H1 (cell line): ENCODE measurements around the gene SELENOO. TPM values are rescaled to one million over a fixed set of nuclear protein-coding genes. Genes with fewer than 3 reads are reported as not detected.
A peak's percentile ranks its signal among the peaks of the same experiment; 100 is the strongest.

Experiments used
- CTCF ChIA-PET: fragments of 300-600 bp; sonication (Branson Sonifier 250); formaldehyde crosslinking; loops from one replicate; lab custom pipeline; 2021; ENCODE audit not compliant: partially characterized antibody; lab: Charles Lee
- POLR2A ChIA-PET: fragments of 300-600 bp; sonication (Branson Sonifier 250); formaldehyde crosslinking; loops from one replicate; lab custom pipeline; 2021; ENCODE audit warnings: inconsistent platforms; ENCODE audit not compliant: partially characterized antibody; lab: Charles Lee
- DNase-seq, 2 experiments: peaks; one replicate each; pipeline versions ENCODE4 v3.0.0 to v3.0.0-alpha.2; 2010 to 2022; ENCODE audit warnings: low spot score in 2 of 2, low read depth in 1 of 2, mixed read lengths in 1 of 2
- FAIRE-seq: peaks from 2 replicates; lab custom pipeline; 2011; peaks lifted over from hg19 to GRCh38; lab: Jason Lieb, UNC
- H2AFZ ChIP-seq: 2 replicates; pipeline ENCODE4 v1.8.1; 2012; ENCODE audit warnings: low read length, inconsistent platforms
- H2AK5ac ChIP-seq: 2 replicates; pipeline ENCODE4 v1.6.1; 2013; ENCODE audit warnings: low read depth, low read length
- H2BK120ac ChIP-seq: replicated peaks from 2 replicates; pipeline ENCODE3; 2013; ENCODE audit warnings: low read depth, low read length, inconsistent platforms
- H2BK12ac ChIP-seq: 2 replicates; pipeline ENCODE4 v1.6.1; 2013; ENCODE audit warnings: low read depth, low read length
- H2BK15ac ChIP-seq: 2 replicates; pipeline ENCODE4 v1.6.1; 2013; ENCODE audit warnings: low read length
- H2BK20ac ChIP-seq: 2 replicates; pipeline ENCODE4 v1.6.1; 2013; ENCODE audit warnings: low read length
- H2BK5ac ChIP-seq: 2 replicates; pipeline ENCODE4 v1.6.1; 2013; ENCODE audit warnings: low read depth, low read length
- H3K14ac ChIP-seq: 2 replicates; pipeline ENCODE4 v1.6.1; 2013; ENCODE audit warnings: inconsistent platforms; ENCODE audit not compliant: insufficient read length
- H3K18ac ChIP-seq: 2 replicates; pipeline ENCODE4 v1.6.1; 2013; ENCODE audit warnings: low read length; ENCODE audit errors: extremely low read depth
- H3K23ac ChIP-seq: 2 replicates; pipeline ENCODE4 v1.6.1; 2013; ENCODE audit warnings: inconsistent platforms; ENCODE audit not compliant: insufficient read length
- H3K23me2 ChIP-seq: 2 replicates; pipeline ENCODE4 v1.6.1; 2013; ENCODE audit warnings: low read depth, low read length
- H3K27ac ChIP-seq: 2 replicates; pipeline ENCODE4 v1.6.1; 2011; ENCODE audit warnings: low read depth, low read length, inconsistent platforms
- H3K27me3 ChIP-seq, 4 experiments: replicated peaks in 1 of 4; 1 replicate in 1 of 4; 2 replicates in 3 of 4; pipeline versions ENCODE4 v1.6.1 to v1.8.1; 2011 to 2013; ENCODE audit warnings: low read length in 3 of 4, mild to moderate bottlenecking in 3 of 4, inconsistent platforms in 2 of 4, mixed read lengths in 2 of 4, moderate library complexity in 1 of 4; ENCODE audit not compliant: control insufficient read depth in 3 of 4, insufficient read depth in 3 of 4; ENCODE audit errors: extremely low read depth in 1 of 4
- H3K36me3 ChIP-seq, 4 experiments: 2 replicates each; pipeline versions ENCODE4 v1.6.1 to v1.8.1; 2011 to 2013; ENCODE audit warnings: mild to moderate bottlenecking in 4 of 4, low read length in 3 of 4, moderate library complexity in 2 of 4, control low read depth in 1 of 4, inconsistent platforms in 1 of 4; ENCODE audit not compliant: insufficient read depth in 4 of 4, control insufficient read depth in 2 of 4
- H3K4ac ChIP-seq: replicated peaks from 2 replicates; pipeline ENCODE3; 2013; ENCODE audit warnings: low read length, low read depth, mixed read lengths, inconsistent platforms; ENCODE audit not compliant: insufficient read length
- H3K4me1 ChIP-seq, 4 experiments: replicated peaks in 1 of 4; 1 replicate in 1 of 4; 2 replicates in 3 of 4; pipeline versions ENCODE4 v1.6.1 to v1.8.1; 2011 to 2013; ENCODE audit warnings: low read length in 3 of 4, inconsistent platforms in 2 of 4, mixed read lengths in 1 of 4; ENCODE audit not compliant: insufficient read depth in 4 of 4, control insufficient read depth in 3 of 4
- H3K4me2 ChIP-seq, 2 experiments: 2 replicates each; pipeline versions ENCODE4 v1.6.1 to v1.8.1; 2011 to 2013; ENCODE audit warnings: low read depth in 2 of 2, low read length in 2 of 2, control low read depth in 1 of 2, inconsistent platforms in 1 of 2, mild to moderate bottlenecking in 1 of 2; ENCODE audit not compliant: insufficient read depth in 1 of 2
- H3K4me3 ChIP-seq, 4 experiments: fragments of 200-600, 300-600 bp in 1 of 4; sonication (generic), shearing (Covaris generic), sonication (Bioruptor Twin) in 1 of 4; 2 replicates each; pipeline versions ENCODE4 v1.5.1 to v1.8.1; 2011 to 2016; ENCODE audit warnings: low read length in 4 of 4, low read depth in 3 of 4, control low read depth in 2 of 4, inconsistent platforms in 2 of 4, mild to moderate bottlenecking in 2 of 4, mixed read lengths in 1 of 4, moderate library complexity in 1 of 4; ENCODE audit not compliant: insufficient read depth in 2 of 4; ENCODE audit errors: extremely low read depth in 1 of 4
- H3K56ac ChIP-seq: replicated peaks from 2 replicates; pipeline ENCODE3; 2013; ENCODE audit warnings: low read depth, mild to moderate bottlenecking, mixed read lengths, low read length, inconsistent platforms; ENCODE audit not compliant: insufficient read length
- H3K79me1 ChIP-seq: 2 replicates; pipeline ENCODE4 v1.6.1; 2013; ENCODE audit warnings: low read depth, low read length, control low read depth
- H3K79me2 ChIP-seq, 2 experiments: 2 replicates each; pipeline versions ENCODE4 v1.6.1 to v1.8.1; 2012 to 2013; ENCODE audit warnings: low read length in 2 of 2, mild to moderate bottlenecking in 2 of 2, inconsistent platforms in 1 of 2; ENCODE audit not compliant: insufficient read depth in 2 of 2, control insufficient read depth in 1 of 2
- H3K9ac ChIP-seq, 4 experiments: replicated peaks in 1 of 4; 1 replicate in 1 of 4; 2 replicates in 3 of 4; pipeline versions ENCODE4 v1.6.1 to v1.8.1; 2011 to 2013; ENCODE audit warnings: low read depth in 3 of 4, low read length in 3 of 4, control low read depth in 2 of 4, mild to moderate bottlenecking in 2 of 4, moderate library complexity in 2 of 4, inconsistent platforms in 1 of 4; ENCODE audit errors: extremely low read depth in 1 of 4
- H3K9me3 ChIP-seq, 2 experiments: 2 replicates each; pipeline versions ENCODE4 v1.6.1 to v1.8.1; 2012 to 2013; ENCODE audit warnings: mild to moderate bottlenecking in 2 of 2, moderate library complexity in 2 of 2, control low read depth in 1 of 2, inconsistent platforms in 1 of 2, low read depth in 1 of 2, low read length in 1 of 2, mixed read lengths in 1 of 2; ENCODE audit not compliant: insufficient read depth in 2 of 2
- H4K20me1 ChIP-seq, 2 experiments: replicated peaks in 1 of 2; 2 replicates each; pipeline versions ENCODE3 to v1.8.1; 2011 to 2013; ENCODE audit warnings: inconsistent platforms in 2 of 2, low read length in 2 of 2, mild to moderate bottlenecking in 1 of 2; ENCODE audit not compliant: insufficient read depth in 2 of 2, control insufficient read depth in 1 of 2
- H4K5ac ChIP-seq: 2 replicates; pipeline ENCODE4 v1.6.1; 2013; ENCODE audit warnings: low read length, low read depth, mixed read lengths, inconsistent platforms; ENCODE audit not compliant: insufficient read length
- H4K8ac ChIP-seq: 2 replicates; pipeline ENCODE4 v1.8.0; 2013; ENCODE audit warnings: mild to moderate bottlenecking, moderate library complexity, low read length, inconsistent platforms; ENCODE audit not compliant: insufficient read depth; ENCODE audit errors: extremely low read depth
- H4K91ac ChIP-seq: replicated peaks from 2 replicates; pipeline ENCODE3; 2013; ENCODE audit warnings: low read length, mixed read lengths, inconsistent platforms; ENCODE audit not compliant: insufficient read length
- ATF3 ChIP-seq: IDR thresholded peaks from 2 replicates; pipeline ENCODE4 v1.6.1; 2011; ENCODE audit warnings: low read depth, mild to moderate bottlenecking, low read length; ENCODE audit not compliant: insufficient read depth
- FOSL1 ChIP-seq: IDR thresholded peaks from 2 replicates; pipeline ENCODE4 v1.6.1; 2011; ENCODE audit warnings: mild to moderate bottlenecking, low read depth, low read length, moderate library complexity; ENCODE audit not compliant: insufficient read depth
- GTF2F1 ChIP-seq: IDR thresholded peaks from 2 replicates; pipeline ENCODE4 v1.6.1; 2012; ENCODE audit warnings: low read depth, low read length, improper control_type of control experiment, borderline replicate concordance
- MAFK ChIP-seq: IDR thresholded peaks from 2 replicates; pipeline ENCODE4 v1.6.1; 2012; ENCODE audit warnings: low read depth, mild to moderate bottlenecking, improper control_type of control experiment, low read length
- RAD21 ChIP-seq, 2 experiments: IDR thresholded peaks in 1 of 2; conservative IDR thresholded peaks in 1 of 2; 2 replicates each; pipeline ENCODE4 v1.6.1; 2011; ENCODE audit warnings: low read depth in 2 of 2, low read length in 2 of 2, improper control_type of control experiment in 1 of 2, inconsistent platforms in 1 of 2, mild to moderate bottlenecking in 1 of 2, moderate library complexity in 1 of 2
- RFX5 ChIP-seq: IDR thresholded peaks from 2 replicates; pipeline ENCODE4 v1.6.1; 2011; ENCODE audit warnings: low read depth, low read length, improper control_type of control experiment, borderline replicate concordance
- SIRT6 ChIP-seq: IDR thresholded peaks from one replicate; pipeline ENCODE4 v1.7.1; 2012; ENCODE audit warnings: low read length, inconsistent platforms
- TCF12 ChIP-seq: IDR thresholded peaks from 2 replicates; pipeline ENCODE4 v1.6.1; 2011; ENCODE audit warnings: low read depth, mild to moderate bottlenecking, low read length
- TEAD4 ChIP-seq: IDR thresholded peaks from 2 replicates; pipeline ENCODE4 v1.6.1; 2012; ENCODE audit warnings: low read depth, low read length, inconsistent platforms, mixed read lengths
- YY1 ChIP-seq: IDR thresholded peaks from 2 replicates; pipeline ENCODE4 v1.6.1; 2011; ENCODE audit warnings: low read depth, mild to moderate bottlenecking, low read length
- WGBS, 2 experiments: shearing (Covaris generic) in 1 of 2; methylation state at CpG; one replicate each; pipeline versions ENCODE4 v1.1.6 to v1.1.7; 2013 to 2015; ENCODE audit warnings: low lambda C conversion rate in 2 of 2, mixed read lengths in 2 of 2, inconsistent platforms in 1 of 2, low coverage in 1 of 2, missing lambda C conversion rate in 1 of 2; ENCODE audit not compliant: insufficient replicate concordance in 2 of 2, insufficient coverage in 1 of 2, insufficient read length in 1 of 2; ENCODE audit errors: extremely low coverage in 1 of 2, missing lambda C conversion rate in 1 of 2; 5-methylcytosine and 5-hydroxymethylcytosine counted together
- polyA plus RNA-seq, 7 experiments: library from polyadenylated mRNA; depleted of rRNA in 3 of 7; stranded (reverse) in 5 of 7; unstranded in 2 of 7; fragments of >200 nt in 5 of 7; fragments of 200-250 nt in 2 of 7; gene quantifications; 1 replicate in 5 of 7; 2 replicates in 1 of 7; 4 replicates in 1 of 7; pipeline versions ENCODE4 v1.2.1 to v1.2.3, GENCODE V29; 2011 to 2013; ENCODE audit warnings: missing spikeins in 2 of 7, mixed read lengths in 2 of 7
- total RNA-seq: library from RNA; stranded (reverse); fragmentation: NEBNext Ultra II Directional; extraction: Animal tissue kit (Norgen Biotek cat#: 25700); gene quantifications from 2 replicates; pipeline ENCODE4 v1.2.1, GENCODE V29; 2021

The SELENOO gene
- total and polyA plus RNA-seq, 2 of the 8 experiments (the other 6 are each of a cell fraction or from before 2014, with no cell fraction given), result 18.6 to 25.1 TPM

DNA sequence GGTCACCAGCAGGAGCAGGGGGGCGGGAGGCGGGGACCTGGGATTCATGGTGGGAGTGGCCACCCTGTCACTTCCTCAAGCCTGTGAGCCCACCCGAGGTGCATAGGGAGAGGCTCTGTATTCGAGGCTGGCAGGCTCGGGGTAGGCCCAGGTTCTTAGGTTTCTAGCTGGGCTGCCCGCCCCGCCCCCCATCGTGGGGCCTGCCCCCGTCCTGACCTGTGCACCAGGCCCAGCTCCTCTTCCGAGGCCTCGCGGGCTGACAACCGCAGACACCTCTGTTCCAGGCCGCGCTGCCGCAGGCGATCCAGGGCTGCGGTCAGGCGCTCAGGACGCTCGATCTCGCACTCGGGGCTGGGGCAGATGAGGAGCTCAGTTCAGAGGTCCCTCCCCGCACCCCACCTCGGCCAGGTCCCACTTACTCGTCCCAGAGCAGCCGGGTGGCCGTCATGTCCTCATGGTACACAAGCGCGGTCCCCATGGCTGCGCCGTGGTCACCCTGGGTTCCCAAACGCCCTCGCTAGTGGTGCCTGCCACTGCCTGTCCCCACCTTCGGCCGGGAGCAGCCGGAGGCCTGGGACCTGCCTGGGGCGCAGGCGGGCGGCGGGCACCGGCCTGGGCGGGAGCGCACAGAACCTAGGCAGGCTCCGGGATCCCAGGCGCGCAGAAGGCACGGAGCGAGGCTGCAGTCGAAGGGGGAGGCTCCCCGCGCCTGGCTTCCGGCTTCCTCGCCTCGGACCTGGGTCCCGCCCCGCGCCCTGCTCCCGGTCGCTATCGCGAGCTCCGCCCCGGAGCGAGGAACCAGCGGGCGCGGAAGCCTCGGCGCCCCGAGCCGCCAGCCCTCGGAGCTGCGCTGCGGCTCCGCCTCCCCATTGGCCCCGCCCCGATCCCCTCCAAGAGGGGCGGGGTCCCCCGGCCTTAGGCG is 50.0 kb downstream of the SELENOO start, which contains the start of gene HDAC10:
Gene HDAC10 (minus strand): TSS at position 711 of the 922 bp plus-strand sequence. CDS start 233 bp downstream, at position 478.
- peak within 1 kb of the TSS; percentile 68; the same call in 1 of the 2 replicates for H2BK12ac ChIP-seq
- peak within 1 kb of the TSS; percentile 81; the same call in 1 of the 2 replicates for H2BK15ac ChIP-seq
- peaks cover 0 to 16% (median 11%) of the 10 kb centered on the region in 4 experiments; a peak in 6 of 7 replicates for H3K4me1 ChIP-seq
- 4% methylated on average over 44 of the region's 81 CpGs; no CpG with 5 or more reads in 1 of the 2 experiments for WGBS, 2 experiments
- peak within 1 kb of the TSS; percentile 68 to 99 for H3K4me2 ChIP-seq
- H4K20me1 ChIP-seq, result peaks cover 0 to 16% of the 10 kb centered on the region in 2 experiments
- H3K9ac ChIP-seq, result peak within 1 kb of the TSS; percentile 43 to 73 (median 64); a peak in 6 of 7 replicates
- POLR2A ChIA-PET, result interaction anchor here (0.7 to 1.9 kb wide), 14 partner anchors 8 to 50 kb away, joined by 3 to 5 read pairs (median 4); partner anchors contain the start of gene MAPK12
- no peak within 1 kb of the TSS for H3K27ac ChIP-seq
- H4K91ac ChIP-seq, result peak within 1 kb of the TSS; percentile 40
- no peak for FAIRE-seq
- H3K36me3 ChIP-seq, result no peaks in the 10 kb centered on the region
- no peak within 1 kb of the TSS; the same call in 1 of the 2 replicates for H2AK5ac ChIP-seq
- DNase-seq, result peak in 1 of 2 experiments; percentile 92
- peak within 1 kb of the TSS; percentile 35; the same call in 1 of the 2 replicates for H2BK5ac ChIP-seq
- no peak within 1 kb of the TSS for H2BK20ac ChIP-seq
- H3K23ac ChIP-seq, result no peak within 1 kb of the TSS
- peak within 1 kb of the TSS; percentile 16 for H3K56ac ChIP-seq
- H3K23me2 ChIP-seq, result peaks cover 12% of the 10 kb centered on the region
- CTCF ChIA-PET, result interaction anchor here (0.6 to 3.7 kb wide), 22 partner anchors 9 to 485 kb away, joined by 3 to 30 read pairs (median 4); partner anchors contain the start of gene MAPK12
- no peak within 1 kb of the TSS; the same call in 1 of the 2 replicates for H2AFZ ChIP-seq
- no peak within 1 kb of the TSS for H2BK120ac ChIP-seq
- peak within 1 kb of the TSS; percentile 98 for H3K4ac ChIP-seq
- peak within 1 kb of the TSS; percentile 54 to 80 (median 72) for H3K4me3 ChIP-seq
- peak within 1 kb of the TSS; percentile 88 for H4K8ac ChIP-seq
- H3K14ac ChIP-seq, result no peak within 1 kb of the TSS
- peak within 1 kb of the TSS; percentile 71 for H3K18ac ChIP-seq
- no peaks in the 10 kb centered on the region for H3K27me3 ChIP-seq
- H4K5ac ChIP-seq, result peak within 1 kb of the TSS; percentile 88
- H3K79me2 ChIP-seq, result 0 out of 4 replicates have a peak, but pooled peaks cover 0 to 3% of the 10 kb centered on the region in 2 experiments
- H3K79me1 ChIP-seq, result peaks cover 6% of the 10 kb centered on the region; the same call in 1 of the 2 replicates
- no peaks in the 10 kb centered on the region for H3K9me3 ChIP-seq
- TF ChIP-seq RFX5 (no peak), SIRT6 (no peak), FOSL1 (no peak), TEAD4 (no peak), ATF3 (no peak), MAFK (no peak), GTF2F1 (no peak), TCF12 (no peak), YY1 (no peak), RAD21 (IDR thresholded peaks at IDR 0.05 in 1 of 2, conservative IDR thresholded peaks at IDR 0.05 in 1 of 2; ENCODE audit: low read depth in 2 of 2, low read length in 2 of 2) (no peak)
